Astrocyte (in vitro differentiated cells and primary cell): ENCODE data around the gene TUBA8.

Experiments
- CTCF ChIP-seq: IDR thresholded peaks from 2 replicates; pipeline ENCODE4 v1.5.1; 2011; ENCODE audit warnings: low read depth, mild to moderate bottlenecking, inconsistent platforms, low read length, moderate library complexity; ENCODE audit not compliant: insufficient read depth
- EZH2 ChIP-seq: IDR thresholded peaks from 2 replicates; pipeline ENCODE4 v1.6.1; 2012; ENCODE audit warnings: mild to moderate bottlenecking, low read length, inconsistent platforms; ENCODE audit not compliant: insufficient read depth

- no peak for TF ChIP-seq CTCF
- TF ChIP-seq EZH2: no peak
These were observed 22.8 kb downstream of the TUBA8 start for GRCh38 chr22:18133452-18133851.
